ENCODE data around the gene RBMS3. TPM values are rescaled to one million over a fixed set of nuclear protein-coding genes. Genes with fewer than 3 reads are reported as not detected.

RBMS3 gene
- total RNA-seq, 2 donors from 2014 or later = 31.7 to 45.1 TPM

- Histone ChIP-seq H3K36me3 (no peaks in the 10 kb centered on the region), H3K4me1 (replicated peaks) (no peaks in the 10 kb centered on the region), H3K27ac (no peak overlapping the region), H3K27me3 (replicated peaks; ENCODE audit: insufficient read depth) (no peaks in the 10 kb centered on the region), H3K9me3 (no peaks in the 10 kb centered on the region), H3K4me3 (no peak overlapping the region)
- TF ChIP-seq POLR2AphosphoS5 (IDR thresholded peaks at IDR 0.05) (no peak), CTCF (IDR thresholded peaks at IDR 0.05) (no peak), POLR2A (IDR thresholded peaks at IDR 0.05) (no peak)
- WGBS = 85% methylated on average over 6 of the region's 6 CpGs
- no peak for DNase-seq (ENCODE audit: low spot score)
- intact Hi-C loops (cut with DNase I) = no loop called here
These were observed 213.6 kb downstream of the RBMS3 start for GRCh38 chr3:29494305-29495036.

GRCh38 chr3:29497282-29497681 is 216.4 kb downstream of the RBMS3 start:
- Histone ChIP-seq H3K4me1 (replicated peaks) (no peaks in the 10 kb centered on the region), H3K9me3 (no peaks in the 10 kb centered on the region), H3K27ac (no peak overlapping the region), H3K27me3 (replicated peaks; ENCODE audit: insufficient read depth) (no peaks in the 10 kb centered on the region), H3K36me3 (no peaks in the 10 kb centered on the region), H3K4me3 (no peak overlapping the region)
- intact Hi-C loops (cut with DNase I) = no loop called here
- TF ChIP-seq CTCF (IDR thresholded peaks at IDR 0.05) = no peak
- no peak for TF ChIP-seq POLR2A (IDR thresholded peaks at IDR 0.05)
- no peak for TF ChIP-seq POLR2AphosphoS5 (IDR thresholded peaks at IDR 0.05)
- no peak for DNase-seq (ENCODE audit: low spot score)
- WGBS = 93% methylated on average over 5 of the region's 5 CpGs

GRCh38 chr3:29502771-29503170 is 221.9 kb downstream of the RBMS3 start:
- DNase-seq (ENCODE audit: low spot score) = no peak
- no peak overlapping the region for H3K27ac ChIP-seq
- H3K27me3 ChIP-seq (replicated peaks; ENCODE audit: insufficient read depth) = no peaks in the 10 kb centered on the region
- 76% methylated on average over 2 of the region's 2 CpGs for WGBS
- H3K4me1 ChIP-seq (replicated peaks) = no peaks in the 10 kb centered on the region
- no peaks in the 10 kb centered on the region for H3K9me3 ChIP-seq
- no peaks in the 10 kb centered on the region for H3K36me3 ChIP-seq
- intact Hi-C loops (cut with DNase I) = no loop called here
- TF ChIP-seq POLR2AphosphoS5 (IDR thresholded peaks at IDR 0.05) = no peak
- no peak for TF ChIP-seq CTCF (IDR thresholded peaks at IDR 0.05)
- no peak for TF ChIP-seq POLR2A (IDR thresholded peaks at IDR 0.05)
- H3K4me3 ChIP-seq = no peak overlapping the region

GRCh38 chr3:29503314-29503713 is 222.4 kb downstream of the RBMS3 start:
- TF ChIP-seq POLR2A (IDR thresholded peaks at IDR 0.05) = no peak
- TF ChIP-seq POLR2AphosphoS5 (IDR thresholded peaks at IDR 0.05) = no peak
- TF ChIP-seq CTCF (IDR thresholded peaks at IDR 0.05) = no peak
- intact Hi-C loops (cut with DNase I) = no loop called here
- Histone ChIP-seq H3K27ac (no peak overlapping the region), H3K27me3 (replicated peaks; ENCODE audit: insufficient read depth) (no peaks in the 10 kb centered on the region), H3K9me3 (no peaks in the 10 kb centered on the region), H3K36me3 (no peaks in the 10 kb centered on the region), H3K4me3 (no peak overlapping the region), H3K4me1 (replicated peaks) (no peaks in the 10 kb centered on the region)
- 64% methylated on average over 3 of the region's 3 CpGs for WGBS
- DNase-seq (ENCODE audit: low spot score) = no peak

GRCh38 chr3:29503958-29504357 is 223.1 kb downstream of the RBMS3 start:
- intact Hi-C loops (cut with DNase I) = no loop called here
- no peaks in the 10 kb centered on the region for H3K4me1 ChIP-seq (replicated peaks)
- H3K9me3 ChIP-seq = no peaks in the 10 kb centered on the region
- no peaks in the 10 kb centered on the region for H3K36me3 ChIP-seq
- H3K27me3 ChIP-seq (replicated peaks; ENCODE audit: insufficient read depth) = no peaks in the 10 kb centered on the region
- DNase-seq (ENCODE audit: low spot score) = no peak
- no peak overlapping the region for H3K4me3 ChIP-seq
- TF ChIP-seq POLR2A (IDR thresholded peaks at IDR 0.05) = no peak
- TF ChIP-seq CTCF (IDR thresholded peaks at IDR 0.05) = no peak
- TF ChIP-seq POLR2AphosphoS5 (IDR thresholded peaks at IDR 0.05) = no peak
- no peak overlapping the region for H3K27ac ChIP-seq
- WGBS = 78% methylated on average over 3 of the region's 3 CpGs
